Right lobe of liver (tissue), 6 donors: ENCODE measurements around the gene ALDH3A2. TPM values are rescaled to one million over a fixed set of nuclear protein-coding genes. Genes with fewer than 3 reads are reported as not detected.

Experiments
- ATAC-seq, 4 donors: fragments of 200-7000 bp; cut with Tn5 transposase; one replicate each; pipeline ENCODE4 v1.9.1; 2020; ENCODE audit warnings: mild to moderate bottlenecking in 4 of 4, moderate library complexity in 4 of 4
- DNase-seq, 3 donors: peaks; one replicate each; pipeline ENCODE4 v3.0.0-alpha.2; 2020
- H3K27ac ChIP-seq, 3 donors: fragments of 200-600 bp; one replicate each; pipeline ENCODE4 v1.8.0; 2022
- H3K27me3 ChIP-seq, 2 donors: fragments of 200-600 bp; one replicate each; pipeline ENCODE4 v1.8.0; 2022
- H3K36me3 ChIP-seq, 4 donors: fragments of 200-600 bp; sonication (generic) in 1 of 4; one replicate each; pipeline versions ENCODE4 v1.5.1 to v1.8.0; 2017 to 2022; ENCODE audit warnings: control low read depth in 1 of 4
- H3K4me1 ChIP-seq, 4 donors: fragments of 200-600 bp; sonication (generic) in 1 of 4; one replicate each; pipeline versions ENCODE4 v1.5.1 to v1.8.0; 2017 to 2022; ENCODE audit warnings: control low read depth in 1 of 4
- H3K4me3 ChIP-seq, 3 donors: fragments of 200-600 bp; one replicate each; pipeline ENCODE4 v1.8.0; 2022
- H3K9me3 ChIP-seq, 4 donors: fragments of 200-600 bp; sonication (generic) in 1 of 4; one replicate each; pipeline versions ENCODE4 v1.5.1 to v1.8.0; 2017 to 2022; ENCODE audit warnings: control low read depth in 1 of 4
- CTCF ChIP-seq, 4 donors: fragments of 200-600 bp in 3 of 4; fragments of 450-650 bp in 1 of 4; IDR thresholded peaks; one replicate each; pipeline versions ENCODE4 v1.5.1 to v1.8.0; 2016 to 2022; ENCODE audit warnings: antibody characterized with exemption in 4 of 4, mild to moderate bottlenecking in 2 of 4
- POLR2A ChIP-seq: fragments of 450-650 bp; IDR thresholded peaks from one replicate; pipeline ENCODE4 v1.6.1; 2017; ENCODE audit warnings: antibody characterized with exemption, mild to moderate bottlenecking
- WGBS: methylation state at CpG from one replicate; pipeline ENCODE4 v1.1.6; 2018; ENCODE audit warnings: low coverage, low lambda C conversion rate; ENCODE audit not compliant: insufficient coverage; ENCODE audit errors: missing lambda C conversion rate; 5-methylcytosine and 5-hydroxymethylcytosine counted together
- intact Hi-C, 2 donors: fragments of 100-400 bp; cut with DNase I; formaldehyde crosslinking; loops; one replicate each; pipeline versions ENCODE4 v1.11.2 to v1.14.1; 2022
- total RNA-seq, 6 experiments: library from RNA; depleted of rRNA in 2 of 6; stranded (reverse); fragments of >200 nt in 2 of 6; fragmentation: NEBNext Ultra II Directional in 3 of 6; extraction: Animal tissue kit (Norgen Biotek cat#: 25700) in 3 of 6; gene quantifications; one replicate each; pipeline versions ENCODE4 v1.1.0 to v1.2.4, GENCODE V29; 2016 to 2023
- donor health status: DM: no; HTN: yes; CAD: no.
- donor health status: DM: no; HTN: no; CAD: no.
- donor health status: DM: no; HTN: no; CAD: no.
- donor health status: DM: no; HTN: yes; CAD: no.
- donor health status: DM: no; HTN: yes; CAD: no.

The ALDH3A2 gene
- total RNA-seq, 6 experiments from 2014 or later: 102 to 264 (median 182) TPM

DNA sequence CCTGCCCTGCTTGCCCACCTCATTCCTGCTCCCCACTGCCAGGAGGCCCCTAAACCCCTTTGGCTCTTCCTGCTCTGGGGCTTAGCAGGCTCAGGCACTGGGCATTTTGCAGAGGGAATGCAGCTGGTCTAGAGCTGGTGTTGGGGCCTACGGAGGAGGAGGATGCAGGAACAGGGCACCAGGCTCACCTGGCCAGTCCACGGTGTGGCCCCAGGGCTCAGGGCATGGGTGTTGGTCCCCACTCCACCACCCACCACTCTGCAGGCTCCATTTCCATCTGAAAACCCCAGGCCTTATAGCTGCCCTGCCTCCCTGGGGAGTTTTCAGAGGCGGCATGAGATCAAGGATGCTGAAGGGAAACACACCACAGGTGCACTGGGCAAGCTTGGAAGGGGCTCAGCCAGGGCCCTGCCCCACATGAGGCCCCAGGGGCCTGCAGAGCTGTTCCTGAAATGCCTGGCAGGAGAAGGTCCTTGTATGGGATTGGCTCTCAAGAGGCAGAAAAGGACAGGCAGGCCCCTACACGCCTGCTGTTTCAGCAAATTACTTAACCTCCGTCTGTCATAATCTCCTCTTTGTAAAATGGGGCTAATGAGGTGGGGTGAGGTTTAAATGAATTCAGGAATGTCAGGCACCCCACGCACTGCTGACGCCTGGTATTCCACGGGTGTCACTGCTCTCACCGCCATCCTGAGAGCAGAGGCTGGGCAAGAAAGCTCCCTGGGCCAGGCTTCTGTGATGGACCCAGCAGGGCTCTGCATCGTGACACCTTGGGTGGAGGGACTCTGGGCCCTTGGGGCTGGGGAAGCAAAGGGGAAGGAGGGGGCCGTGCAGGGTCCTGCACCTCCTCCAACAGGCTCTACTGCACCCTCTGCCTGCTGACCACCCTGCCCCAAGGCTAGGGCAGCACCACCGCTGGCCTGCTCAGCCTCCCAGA is 58.5 kb downstream of the ALDH3A2 start:
- no peak for ATAC-seq
- H3K4me1 ChIP-seq: peaks cover 0 to 8% (median 0%) of the 10 kb centered on the region in 4 donors
- no peak for DNase-seq

DNA sequence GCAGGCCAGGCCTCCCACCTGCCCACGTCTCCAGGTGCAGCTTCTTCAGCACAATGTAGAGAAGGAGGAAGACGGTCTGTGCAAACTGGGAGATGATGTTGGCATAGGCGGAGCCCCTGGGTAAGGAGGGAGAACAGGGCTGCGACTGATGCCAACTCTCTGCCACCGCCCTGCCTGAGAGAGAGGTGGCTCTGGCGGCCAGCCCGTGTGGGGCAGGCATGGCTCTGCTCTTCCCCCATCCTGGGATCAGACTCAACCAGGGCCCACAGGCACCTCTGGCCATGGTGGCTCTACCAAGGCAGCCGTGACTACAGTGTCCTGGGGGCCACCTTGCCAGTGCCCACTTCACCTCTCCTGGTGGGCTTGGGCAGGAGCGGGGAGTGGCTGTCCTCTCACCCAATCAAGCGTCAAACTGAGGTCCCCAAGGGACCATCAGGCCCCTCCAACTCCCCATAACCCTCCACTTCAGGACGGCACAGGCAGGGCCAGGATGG is 59.2 kb downstream of the ALDH3A2 start:
- intact Hi-C loops: no loop called here

More for the DNA sequence above, 58.5 kb downstream of the ALDH3A2 start:
- Histone ChIP-seq H3K27me3 (no peaks in the 10 kb centered on the region), H3K27ac (no peak overlapping the region), H3K36me3 (no peaks in the 10 kb centered on the region), H3K9me3 (no peaks in the 10 kb centered on the region), H3K4me3 (no peak overlapping the region)
- intact Hi-C loops: no loop called here
- 69% methylated on average over 6 of the region's 12 CpGs for WGBS
- TF ChIP-seq POLR2A: no peak
- TF ChIP-seq CTCF (IDR thresholded peaks at IDR 0.05): no peak

DNA sequence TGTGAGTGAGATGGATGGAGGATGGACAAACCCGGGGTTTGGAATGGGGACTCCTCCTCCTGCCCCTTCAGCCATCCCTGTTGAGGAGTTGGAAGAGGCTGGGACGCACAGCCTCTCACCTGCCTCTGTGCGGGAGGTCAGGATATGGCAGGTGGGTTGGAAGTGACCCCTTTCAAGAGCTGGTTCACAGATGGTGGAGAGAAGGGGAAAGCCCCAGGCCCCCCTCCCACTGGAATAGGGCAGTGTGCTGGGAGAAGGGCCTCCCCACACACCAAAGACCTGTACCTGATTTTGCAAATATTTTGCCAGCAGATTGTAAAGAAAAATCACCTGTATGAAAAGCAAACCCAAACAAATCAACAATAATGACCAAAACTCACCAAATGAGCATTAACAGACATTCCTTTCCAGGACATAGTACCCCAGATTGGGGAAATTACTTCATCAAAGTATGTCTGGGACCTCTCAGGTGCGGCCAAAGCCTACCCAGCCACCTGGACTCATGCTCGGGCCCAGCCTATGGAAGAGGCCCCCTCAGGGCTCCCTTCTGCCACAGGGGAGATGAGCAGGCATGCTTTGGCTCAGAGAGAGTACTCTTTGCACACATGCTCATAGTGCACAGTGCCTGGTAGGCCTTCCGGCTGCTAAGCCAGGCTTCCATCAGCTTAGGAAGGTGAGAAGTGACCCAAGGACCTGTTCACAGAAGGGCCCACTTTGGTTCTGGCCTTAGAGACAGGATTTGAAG is 60.1 kb downstream of the ALDH3A2 start:
- Histone ChIP-seq H3K4me3 (no peak overlapping the region), H3K36me3 (no peaks in the 10 kb centered on the region), H3K27ac (no peak overlapping the region), H3K27me3 (no peaks in the 10 kb centered on the region), H3K4me1 (peaks cover 0 to 6% (median 0%) of the 10 kb centered on the region in 4 donors), H3K9me3 (no peaks in the 10 kb centered on the region)
- intact Hi-C loops: no loop called here
- TF ChIP-seq CTCF (IDR thresholded peaks at IDR 0.05) (no peak), POLR2A (no peak)
- DNase-seq (no peak), ATAC-seq (no peak)
- WGBS: 60% methylated on average over 1 of the region's 6 CpGs

More for the DNA sequence above, 59.2 kb downstream of the ALDH3A2 start:
- Histone ChIP-seq H3K27ac (no peak overlapping the region), H3K9me3 (no peaks in the 10 kb centered on the region), H3K27me3 (no peaks in the 10 kb centered on the region), H3K36me3 (no peaks in the 10 kb centered on the region), H3K4me3 (no peak overlapping the region), H3K4me1 (peaks cover 0 to 8% (median 0%) of the 10 kb centered on the region in 4 donors)
- no peak for TF ChIP-seq CTCF (IDR thresholded peaks at IDR 0.05)
- TF ChIP-seq POLR2A: no peak
- no CpG with 5 or more reads among the region's 11 CpGs for WGBS
- DNase-seq (no peak), ATAC-seq (no peak)

DNA sequence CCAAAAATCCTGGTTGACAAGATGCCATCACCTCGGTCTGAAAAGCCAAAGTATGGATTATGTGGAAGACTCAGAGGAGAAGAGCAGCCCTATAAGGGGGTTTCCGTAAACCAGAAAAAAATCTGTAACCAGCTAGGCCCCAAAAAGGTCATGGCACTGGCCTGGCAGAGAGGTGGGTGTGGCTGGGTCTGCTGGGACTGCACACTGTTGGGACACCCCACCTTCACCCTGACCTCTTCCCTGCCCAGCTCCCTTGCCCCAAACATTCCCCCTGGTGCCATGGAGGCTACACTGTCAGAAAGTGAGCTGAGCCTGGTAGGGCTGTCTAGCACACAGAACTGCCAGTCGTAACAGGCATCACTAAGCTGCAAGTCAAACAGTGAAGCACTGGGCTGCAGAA is 61.3 kb downstream of the ALDH3A2 start:
- 83% methylated on average over 2 of the region's 3 CpGs for WGBS
- Histone ChIP-seq H3K4me3 (no peak overlapping the region), H3K9me3 (no peaks in the 10 kb centered on the region), H3K4me1 (no peaks in the 10 kb centered on the region), H3K27me3 (no peaks in the 10 kb centered on the region), H3K27ac (no peak overlapping the region), H3K36me3 (no peaks in the 10 kb centered on the region)
- intact Hi-C loops: no loop called here
- DNase-seq (no peak), ATAC-seq (no peak)
- TF ChIP-seq POLR2A (no peak), CTCF (IDR thresholded peaks at IDR 0.05) (no peak)
